Uterus (tissue), 2 donors: Measurements from ENCODE around the gene CHST8.

Source experiments
- POLR2A ChIP-seq, 2 donors: fragments of 450-650 bp; IDR thresholded peaks; one replicate each; pipeline ENCODE4 v1.6.1; 2016; ENCODE audit warnings: antibody characterized with exemption in 2 of 2, mild to moderate bottlenecking in 1 of 2, moderate library complexity in 1 of 2
- TF ChIP-seq, protein P1 (sequence below), 4 experiments: fragments of 200-600 bp in 2 of 4; fragments of 450-650 bp in 2 of 4; sonication (generic) in 2 of 4; IDR thresholded peaks; one replicate each; pipeline ENCODE4 v1.5.1; 2016 to 2019; ENCODE audit warnings: antibody characterized with exemption in 4 of 4, mild to moderate bottlenecking in 2 of 4, moderate library complexity in 1 of 4

DNA sequence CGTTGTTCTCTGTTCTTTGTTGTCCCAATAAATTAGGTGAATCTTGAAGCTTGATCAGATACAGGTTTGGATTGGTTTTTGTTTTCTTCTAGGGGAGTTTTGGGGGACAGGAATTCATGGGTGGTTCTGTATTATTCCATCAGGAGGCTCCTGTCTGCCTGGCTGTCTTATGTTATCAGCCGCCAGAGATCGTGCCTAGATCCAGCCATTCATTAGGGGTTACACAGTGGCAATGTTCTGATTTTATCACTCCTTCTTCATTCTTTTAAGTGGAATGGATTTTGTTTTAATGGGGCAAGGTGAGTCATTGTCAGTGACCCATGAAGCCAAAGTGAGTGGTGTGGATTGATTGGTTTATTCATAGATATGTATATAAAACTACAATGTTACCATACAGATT is 71.9 kb downstream of the CHST8 start:
- TF ChIP-seq, protein P1, sequence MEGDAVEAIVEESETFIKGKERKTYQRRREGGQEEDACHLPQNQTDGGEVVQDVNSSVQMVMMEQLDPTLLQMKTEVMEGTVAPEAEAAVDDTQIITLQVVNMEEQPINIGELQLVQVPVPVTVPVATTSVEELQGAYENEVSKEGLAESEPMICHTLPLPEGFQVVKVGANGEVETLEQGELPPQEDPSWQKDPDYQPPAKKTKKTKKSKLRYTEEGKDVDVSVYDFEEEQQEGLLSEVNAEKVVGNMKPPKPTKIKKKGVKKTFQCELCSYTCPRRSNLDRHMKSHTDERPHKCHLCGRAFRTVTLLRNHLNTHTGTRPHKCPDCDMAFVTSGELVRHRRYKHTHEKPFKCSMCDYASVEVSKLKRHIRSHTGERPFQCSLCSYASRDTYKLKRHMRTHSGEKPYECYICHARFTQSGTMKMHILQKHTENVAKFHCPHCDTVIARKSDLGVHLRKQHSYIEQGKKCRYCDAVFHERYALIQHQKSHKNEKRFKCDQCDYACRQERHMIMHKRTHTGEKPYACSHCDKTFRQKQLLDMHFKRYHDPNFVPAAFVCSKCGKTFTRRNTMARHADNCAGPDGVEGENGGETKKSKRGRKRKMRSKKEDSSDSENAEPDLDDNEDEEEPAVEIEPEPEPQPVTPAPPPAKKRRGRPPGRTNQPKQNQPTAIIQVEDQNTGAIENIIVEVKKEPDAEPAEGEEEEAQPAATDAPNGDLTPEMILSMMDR (IDR thresholded peaks at IDR 0.05): no peak
- TF ChIP-seq POLR2A (IDR thresholded peaks at IDR 0.05): no peak
